GM19025 (cell line): ENCODE results near the gene PRTN3.
"Not testable (repeated sequence)": the region's sequence is repeated elsewhere in the genome, so short reads cannot be mapped to it uniquely, and the experiment has no call there.

ENCODE experiments used
- ATAC-seq: cut with Tn5 transposase; IDR thresholded peaks from one replicate; pipeline ENCODE4 v1.9.1; 2021; ENCODE audit warnings: mild to moderate bottlenecking, low read depth, moderate library complexity; ENCODE audit not compliant: unreplicated experiment

PRTN3 gene

GRCh38 chr19:843180-843835 is 2.5 kb downstream of the PRTN3 start:
- no peak for ATAC-seq

- no peak for ATAC-seq
These were observed 3.2 kb downstream of the PRTN3 start for GRCh38 chr19:843836-844545.

- no peak for ATAC-seq
These were observed 3.8 kb downstream of the PRTN3 start for GRCh38 chr19:844546-844971.

- no peak for ATAC-seq
These were observed 5.1 kb downstream of the PRTN3 start for GRCh38 chr19:845707-846521.

GRCh38 chr19:848386-848921 is 7.7 kb downstream of the PRTN3 start:
- ATAC-seq = no peak

- not testable (repeated sequence) for ATAC-seq
These were observed 8.4 kb downstream of the PRTN3 start for GRCh38 chr19:849195-849594.

- ATAC-seq = no peak
These were observed 9.6 kb downstream of the PRTN3 start for GRCh38 chr19:850221-850978.

- no peak for ATAC-seq
These were observed 10.2 kb downstream of the PRTN3 start for GRCh38 chr19:850979-851335.

- ATAC-seq = no peak
These were observed 11.6 kb downstream of the PRTN3 start, which contains the start of gene ELANE for GRCh38 chr19:852136-853013. ELANE (plus strand) TSS chr19:852303; CDS start chr19:852329, 26 bp downstream.

- ATAC-seq = no peak
These were observed 12.3 kb downstream of the PRTN3 start for GRCh38 chr19:853014-853585.

GRCh38 chr19:853614-854220 is 12.9 kb downstream of the PRTN3 start:
- ATAC-seq = not testable (repeated sequence)

GRCh38 chr19:854549-854948 is 13.8 kb downstream of the PRTN3 start:
- no peak for ATAC-seq

GRCh38 chr19:855142-855541 is 14.3 kb downstream of the PRTN3 start:
- ATAC-seq = no peak

- no peak for ATAC-seq
These were observed 14.8 kb downstream of the PRTN3 start for GRCh38 chr19:855566-856120.

GRCh38 chr19:858284-858683 is 17.5 kb downstream of the PRTN3 start:
- no peak for ATAC-seq

- no peak for ATAC-seq
These were observed 18.4 kb downstream of the PRTN3 start, which contains the start of gene CFD for GRCh38 chr19:858868-859843. CFD (plus strand) TSS chr19:859664; CDS start chr19:859690, 26 bp downstream.

- no peak for ATAC-seq
These were observed 20.4 kb downstream of the PRTN3 start for GRCh38 chr19:861141-861755.
